HCT116 (cell line): ENCODE data around the gene QPCT.

ENCODE experiments used
- CTCF ChIP-seq, 3 experiments: fragments of 200-600 bp in 1 of 3; sonication (generic) in 1 of 3; IDR thresholded peaks in 2 of 3; conservative IDR thresholded peaks in 1 of 3; 2 replicates each; pipeline ENCODE4 v1.5.1; 2012 to 2017; ENCODE audit warnings: low read depth in 2 of 3, low read length in 2 of 3, antibody characterized with exemption in 1 of 3, borderline replicate concordance in 1 of 3, control low read depth in 1 of 3, mild to moderate bottlenecking in 1 of 3, mixed read lengths in 1 of 3, mixed run types in 1 of 3, moderate library complexity in 1 of 3; ENCODE audit not compliant: insufficient read depth in 1 of 3
- EZH2 ChIP-seq: fragments of 200-600 bp; sonication (generic); IDR thresholded peaks from 2 replicates; pipeline ENCODE4 v1.6.1; 2017; ENCODE audit warnings: antibody characterized with exemption, mixed run types
- EZH2phosphoT487 ChIP-seq: fragments of 200-600 bp; IDR thresholded peaks from 2 replicates; pipeline ENCODE4 v1.6.1; 2018; ENCODE audit warnings: antibody characterized with exemption, borderline replicate concordance
- FOSL1 ChIP-seq: IDR thresholded peaks from 2 replicates; pipeline ENCODE4 v1.6.1; 2012; ENCODE audit warnings: low read depth
- MAX ChIP-seq: IDR thresholded peaks from 2 replicates; pipeline ENCODE4 v1.6.1; 2012
- POLR2A ChIP-seq: IDR thresholded peaks from 2 replicates; pipeline ENCODE4 v1.7.0; 2011; ENCODE audit warnings: borderline replicate concordance; ENCODE audit not compliant: insufficient read depth, insufficient read length; ENCODE audit errors: extremely low read depth
- POLR2AphosphoS5 ChIP-seq: IDR thresholded peaks from 2 replicates; pipeline ENCODE4 v1.6.1; 2011; ENCODE audit warnings: mild to moderate bottlenecking, low read depth, low read length, moderate library complexity
- RAD21 ChIP-seq: IDR thresholded peaks from 2 replicates; pipeline ENCODE4 v1.6.1; 2012; ENCODE audit warnings: low read depth, mild to moderate bottlenecking
- SIN3A ChIP-seq: IDR thresholded peaks from 2 replicates; pipeline ENCODE4 v1.6.1; 2012; ENCODE audit warnings: low read depth
- YY1 ChIP-seq: IDR thresholded peaks from 2 replicates; pipeline ENCODE4 v1.6.1; 2011; ENCODE audit warnings: low read length, low read depth, moderate library complexity, mild to moderate bottlenecking; ENCODE audit not compliant: insufficient replicate concordance; ENCODE audit errors: extremely low read depth
- ZFX ChIP-seq: fragments of 450-650 bp; IDR thresholded peaks from 2 replicates; pipeline ENCODE4 v1.6.1; 2017
- TF ChIP-seq, protein P1 (sequence below): IDR thresholded peaks from 2 replicates; pipeline ENCODE4 v1.6.1; 2012

DNA sequence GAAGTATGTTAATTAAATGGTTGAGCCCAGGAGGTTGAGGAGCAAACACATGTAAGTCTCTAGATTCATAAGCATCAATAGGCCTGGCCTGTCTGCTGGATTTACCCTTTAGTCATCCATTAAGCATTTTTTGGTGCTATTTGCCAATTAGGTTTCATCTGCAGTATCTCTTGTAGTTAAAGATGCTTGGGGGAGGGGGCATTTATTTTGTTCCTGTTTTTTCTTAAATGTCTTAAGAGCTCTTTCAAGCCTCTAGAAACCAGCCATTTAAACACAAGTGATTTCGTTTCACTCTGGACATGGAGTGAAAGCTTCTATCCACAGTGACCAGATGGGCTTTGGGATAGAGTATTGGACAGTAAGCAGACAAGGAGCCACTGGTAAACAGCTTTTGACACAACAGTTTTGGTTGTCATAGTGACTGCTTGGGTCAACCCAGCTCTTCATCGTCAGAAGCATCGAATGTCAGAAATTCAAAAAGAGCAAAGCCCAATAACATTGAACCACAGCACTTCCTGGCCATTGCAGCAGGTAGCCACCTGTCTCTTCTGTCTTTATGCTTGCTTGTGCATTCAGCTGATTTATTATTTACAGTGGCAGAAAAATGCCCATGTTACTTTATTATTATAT is 4.9 kb downstream of the QPCT start:
- TF ChIP-seq YY1: no peak
- no peak for TF ChIP-seq CTCF (IDR thresholded peaks at IDR 0.05 in 2 of 3, conservative IDR thresholded peaks at IDR 0.05 in 1 of 3; ENCODE audit: borderline replicate concordance in 1 of 3, insufficient read depth in 1 of 3, low read depth in 2 of 3, low read length in 2 of 3)
- TF ChIP-seq EZH2phosphoT487: no peak
- TF ChIP-seq ZFX: no peak
- no peak for TF ChIP-seq POLR2AphosphoS5
- TF ChIP-seq SIN3A: no peak
- TF ChIP-seq RAD21: no peak
- TF ChIP-seq EZH2: no peak
- TF ChIP-seq MAX: no peak
- TF ChIP-seq, protein P1, sequence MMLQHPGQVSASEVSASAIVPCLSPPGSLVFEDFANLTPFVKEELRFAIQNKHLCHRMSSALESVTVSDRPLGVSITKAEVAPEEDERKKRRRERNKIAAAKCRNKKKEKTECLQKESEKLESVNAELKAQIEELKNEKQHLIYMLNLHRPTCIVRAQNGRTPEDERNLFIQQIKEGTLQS: no peak
- no peak for TF ChIP-seq POLR2A
- TF ChIP-seq FOSL1: no peak
